OCI-LY1 (cell line): ENCODE results near the gene ETS2.

Experiments used
- EZH2 ChIP-seq: fragments of 200-600 bp; sonication (generic), shearing (Covaris generic); IDR thresholded peaks from 2 replicates; pipeline ENCODE4 v1.8.0; 2017; ENCODE audit warnings: borderline replicate concordance, mixed run types, mild to moderate bottlenecking, antibody characterized with exemption, low read length, moderate library complexity, mixed read lengths
- TF ChIP-seq, protein P1 (sequence below): fragments of 200-600 bp; sonication (generic), shearing (Covaris generic); IDR thresholded peaks from 2 replicates; pipeline ENCODE4 v1.5.1; 2017; ENCODE audit warnings: mild to moderate bottlenecking, antibody characterized with exemption, low read length, moderate library complexity, mixed read lengths

DNA sequence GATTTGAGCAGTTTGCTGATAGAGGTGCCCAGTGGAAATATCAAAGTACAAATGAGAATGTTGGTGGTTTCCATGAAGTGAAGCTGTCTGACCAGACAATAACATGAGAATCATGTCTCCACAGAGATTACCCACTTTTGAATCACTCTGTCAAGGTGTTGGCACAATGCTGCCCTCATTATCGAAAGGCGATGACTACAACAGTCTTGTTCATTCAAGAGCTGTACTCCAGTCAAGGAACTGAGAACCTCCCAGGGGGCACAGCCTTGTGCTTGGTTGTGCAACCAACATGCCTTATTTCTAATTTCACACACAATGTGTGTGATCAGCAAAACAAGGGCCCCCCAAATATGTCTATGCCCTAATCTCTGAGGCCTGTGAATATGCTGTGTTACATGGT lies 35.7 kb downstream of the ETS2 start:
- no peak for TF ChIP-seq EZH2
- TF ChIP-seq, protein P1, sequence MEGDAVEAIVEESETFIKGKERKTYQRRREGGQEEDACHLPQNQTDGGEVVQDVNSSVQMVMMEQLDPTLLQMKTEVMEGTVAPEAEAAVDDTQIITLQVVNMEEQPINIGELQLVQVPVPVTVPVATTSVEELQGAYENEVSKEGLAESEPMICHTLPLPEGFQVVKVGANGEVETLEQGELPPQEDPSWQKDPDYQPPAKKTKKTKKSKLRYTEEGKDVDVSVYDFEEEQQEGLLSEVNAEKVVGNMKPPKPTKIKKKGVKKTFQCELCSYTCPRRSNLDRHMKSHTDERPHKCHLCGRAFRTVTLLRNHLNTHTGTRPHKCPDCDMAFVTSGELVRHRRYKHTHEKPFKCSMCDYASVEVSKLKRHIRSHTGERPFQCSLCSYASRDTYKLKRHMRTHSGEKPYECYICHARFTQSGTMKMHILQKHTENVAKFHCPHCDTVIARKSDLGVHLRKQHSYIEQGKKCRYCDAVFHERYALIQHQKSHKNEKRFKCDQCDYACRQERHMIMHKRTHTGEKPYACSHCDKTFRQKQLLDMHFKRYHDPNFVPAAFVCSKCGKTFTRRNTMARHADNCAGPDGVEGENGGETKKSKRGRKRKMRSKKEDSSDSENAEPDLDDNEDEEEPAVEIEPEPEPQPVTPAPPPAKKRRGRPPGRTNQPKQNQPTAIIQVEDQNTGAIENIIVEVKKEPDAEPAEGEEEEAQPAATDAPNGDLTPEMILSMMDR: no peak
